GM20000 (cell line): ENCODE results near the gene SESN2.

ENCODE experiments used
- DNase-seq: peaks from one replicate; pipeline ENCODE4 v3.0.0; 2012; ENCODE audit warnings: low spot score
- TF ChIP-seq, protein P1 (sequence below): IDR thresholded peaks from 2 replicates; pipeline ENCODE4 v1.5.1; 2012; ENCODE audit warnings: mild to moderate bottlenecking, control low read depth; ENCODE audit errors: extremely low read depth, missing control alignments

The SESN2 gene

DNA sequence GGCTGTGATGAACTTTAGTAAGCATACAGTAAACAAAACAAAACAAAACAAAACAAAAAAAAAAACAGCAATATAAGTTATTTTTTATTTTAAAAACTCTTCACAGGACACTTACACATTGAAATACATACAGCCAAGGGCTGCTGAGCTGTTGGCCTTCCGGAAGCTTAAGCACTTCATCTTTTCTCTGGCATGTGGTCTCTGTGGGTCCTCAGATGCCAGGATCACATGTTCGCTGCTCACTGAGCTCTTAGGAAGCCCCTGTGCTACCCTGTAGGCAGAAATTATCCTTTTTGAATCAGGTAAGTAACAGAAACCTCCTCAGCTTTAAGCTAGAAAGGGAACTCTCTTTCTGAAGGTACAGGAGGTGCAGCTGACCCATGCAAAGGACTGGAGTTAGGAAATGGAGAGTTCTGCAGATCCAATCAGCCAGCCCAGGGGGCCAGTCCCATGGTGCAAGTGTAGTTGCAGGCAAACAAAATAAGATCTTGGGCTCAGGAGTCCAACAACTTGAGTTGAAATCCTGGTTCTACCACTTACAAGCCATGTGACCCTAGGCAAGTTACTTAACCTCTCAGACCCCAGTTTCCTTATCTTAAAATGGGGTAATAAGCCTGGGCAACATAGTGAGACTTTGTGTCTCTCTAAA, 47.1 kb downstream of the SESN2 start:
- no peak for DNase-seq
- TF ChIP-seq, protein P1, sequence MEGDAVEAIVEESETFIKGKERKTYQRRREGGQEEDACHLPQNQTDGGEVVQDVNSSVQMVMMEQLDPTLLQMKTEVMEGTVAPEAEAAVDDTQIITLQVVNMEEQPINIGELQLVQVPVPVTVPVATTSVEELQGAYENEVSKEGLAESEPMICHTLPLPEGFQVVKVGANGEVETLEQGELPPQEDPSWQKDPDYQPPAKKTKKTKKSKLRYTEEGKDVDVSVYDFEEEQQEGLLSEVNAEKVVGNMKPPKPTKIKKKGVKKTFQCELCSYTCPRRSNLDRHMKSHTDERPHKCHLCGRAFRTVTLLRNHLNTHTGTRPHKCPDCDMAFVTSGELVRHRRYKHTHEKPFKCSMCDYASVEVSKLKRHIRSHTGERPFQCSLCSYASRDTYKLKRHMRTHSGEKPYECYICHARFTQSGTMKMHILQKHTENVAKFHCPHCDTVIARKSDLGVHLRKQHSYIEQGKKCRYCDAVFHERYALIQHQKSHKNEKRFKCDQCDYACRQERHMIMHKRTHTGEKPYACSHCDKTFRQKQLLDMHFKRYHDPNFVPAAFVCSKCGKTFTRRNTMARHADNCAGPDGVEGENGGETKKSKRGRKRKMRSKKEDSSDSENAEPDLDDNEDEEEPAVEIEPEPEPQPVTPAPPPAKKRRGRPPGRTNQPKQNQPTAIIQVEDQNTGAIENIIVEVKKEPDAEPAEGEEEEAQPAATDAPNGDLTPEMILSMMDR, result no peak

DNA sequence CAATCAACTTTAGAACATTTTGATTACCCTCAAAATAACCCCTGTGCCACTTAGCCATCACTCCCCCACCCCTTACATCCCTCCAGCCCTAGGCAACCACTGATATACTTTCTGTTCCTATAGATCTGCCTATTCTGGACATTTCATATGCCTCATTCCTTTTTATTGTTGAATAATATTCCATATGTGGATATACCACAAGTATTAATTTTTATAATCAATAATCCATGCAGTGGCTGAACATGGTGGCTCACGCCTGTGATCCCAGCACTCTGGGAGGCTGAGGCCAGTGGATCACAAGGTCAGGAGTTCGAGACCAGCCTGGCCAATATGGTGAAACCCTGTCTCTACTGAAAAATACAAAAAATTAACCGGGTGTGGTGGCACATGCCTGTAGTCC, 49.4 kb downstream of the SESN2 start:
- TF ChIP-seq, protein P1, result no peak
- DNase-seq, result no peak

DNA sequence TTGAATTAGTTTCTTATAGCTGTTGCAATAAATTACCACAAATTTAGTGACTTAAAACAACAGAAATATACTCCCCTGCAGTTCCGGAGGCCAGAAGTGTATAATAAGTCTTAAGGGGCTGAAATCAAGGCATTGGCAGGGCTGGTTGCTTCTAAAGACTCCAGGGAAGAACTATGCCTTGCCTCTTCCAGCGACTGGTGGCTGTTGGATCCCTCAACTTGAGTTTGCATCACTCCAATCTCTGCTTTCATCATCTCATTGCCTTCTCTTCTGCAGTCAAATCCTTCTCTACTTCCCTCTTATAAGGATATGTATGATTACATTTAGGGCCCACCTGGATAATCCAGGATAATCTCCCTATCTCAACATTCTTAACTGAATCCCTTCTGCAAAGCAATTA, 50.4 kb downstream of the SESN2 start:
- DNase-seq, result no peak
- TF ChIP-seq, protein P1, result no peak

DNA sequence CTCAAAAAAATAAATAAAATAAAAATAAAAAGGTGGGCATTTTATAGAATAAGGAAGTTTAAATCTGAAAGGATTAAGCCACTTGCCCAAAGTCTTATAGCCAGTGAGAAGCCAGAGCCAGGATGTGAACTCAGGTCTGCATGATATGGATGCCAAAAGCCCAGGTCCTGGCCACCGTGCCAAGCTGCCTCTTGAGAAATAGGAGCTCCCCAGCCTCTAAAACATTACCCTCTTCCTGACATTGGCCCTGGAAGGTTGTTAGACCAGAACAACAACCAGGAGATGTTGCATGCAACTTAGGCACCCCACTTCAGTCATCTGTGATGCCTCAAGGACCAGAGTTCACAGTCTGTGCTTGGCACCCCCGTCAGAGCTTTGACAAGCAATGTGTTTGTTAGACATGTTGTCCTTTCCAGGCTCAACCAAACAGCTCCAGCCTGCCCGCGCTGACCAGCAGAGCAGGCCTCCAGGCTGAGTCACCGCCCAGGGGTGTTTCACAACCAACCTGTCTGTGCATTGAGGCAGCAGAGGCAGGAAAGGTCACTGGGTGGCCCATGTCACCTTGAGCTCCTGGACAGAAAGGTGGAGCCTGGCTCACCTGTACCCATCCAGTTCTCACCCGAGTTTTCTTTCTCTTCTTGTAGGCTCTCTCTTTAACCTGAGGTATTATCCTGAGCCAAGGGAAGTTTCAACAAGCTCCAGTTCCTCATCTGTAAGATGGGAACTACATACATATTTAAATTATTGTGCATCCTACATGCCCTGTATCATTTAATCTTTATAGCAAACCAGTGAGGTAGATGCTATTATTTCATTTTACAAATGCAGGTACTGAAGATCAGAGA, 54.6 kb downstream of the SESN2 start:
- TF ChIP-seq, protein P1, result no peak
- no peak for DNase-seq

DNA sequence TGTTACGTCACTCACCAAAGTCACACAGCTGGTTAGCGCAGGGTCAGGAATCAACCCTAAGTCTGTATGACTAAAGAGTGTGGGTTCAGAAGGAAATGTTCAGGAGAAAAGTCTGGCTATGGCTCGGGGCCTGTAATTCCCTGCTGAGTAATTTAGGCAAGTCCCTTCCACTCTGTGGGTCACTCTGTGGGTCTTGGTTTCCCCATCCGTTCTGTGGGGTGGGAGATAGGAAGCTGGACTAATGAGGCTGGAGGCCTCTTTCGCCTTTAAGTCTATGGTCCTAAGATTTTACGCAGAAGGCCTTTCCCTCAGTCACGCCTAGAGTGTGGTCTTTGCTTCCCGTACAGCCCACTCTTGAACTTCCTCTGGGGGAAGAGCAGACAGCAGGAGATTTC, 55.2 kb downstream of the SESN2 start:
- TF ChIP-seq, protein P1, result no peak
- DNase-seq, result no peak

DNA sequence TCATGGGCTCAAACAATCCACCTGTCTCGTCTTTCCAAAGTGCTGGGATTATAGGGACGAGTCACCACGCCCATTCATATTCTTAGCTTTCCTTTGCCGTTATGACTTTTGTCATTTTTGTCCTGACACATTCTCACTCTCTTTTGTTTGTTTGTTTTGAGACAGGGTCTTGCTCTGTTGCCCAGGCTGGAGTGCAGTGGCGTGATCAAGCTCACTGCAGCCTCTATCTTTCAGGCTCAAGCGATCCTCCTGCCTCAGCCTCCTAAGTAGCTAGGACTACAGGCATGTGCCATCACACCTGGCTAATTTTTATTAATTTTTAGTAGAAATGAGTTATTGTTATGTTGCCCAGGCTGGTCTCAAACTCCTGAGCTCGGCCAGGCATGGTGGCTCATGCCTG, 57.7 kb downstream of the SESN2 start:
- TF ChIP-seq, protein P1, result no peak
- no peak for DNase-seq

DNA sequence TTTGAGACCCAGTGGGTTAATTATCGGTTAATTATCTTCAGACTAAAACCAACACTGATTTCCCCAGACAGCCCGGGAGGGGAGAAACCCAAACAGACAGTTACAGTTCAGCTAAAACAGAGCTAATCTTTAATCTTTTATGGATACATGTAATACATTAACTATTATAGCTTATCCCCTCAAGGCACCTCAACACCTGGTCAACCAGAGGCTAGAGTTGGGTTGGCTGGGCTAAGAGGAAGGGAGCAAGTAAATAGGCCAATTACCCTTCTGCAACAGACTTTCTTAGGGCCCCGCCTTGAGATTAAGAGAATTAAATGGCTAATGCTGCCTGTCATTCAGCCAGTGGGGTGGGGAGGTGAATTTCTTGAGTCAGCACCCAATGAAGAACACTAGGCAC, 62.9 kb downstream of the SESN2 start:
- TF ChIP-seq, protein P1, result no peak
- no peak for DNase-seq
